ENCODE results near the gene CHAD. TPM values are rescaled to one million over a fixed set of nuclear protein-coding genes. Genes with fewer than 3 reads are reported as not detected.

The CHAD gene
- total RNA-seq, 1 experiment from 2014 or later = not detected

- Mint-ChIP-seq H3K4me3 (ENCODE audit: unreplicated experiment) (no peak overlapping the region), H3K4me1 (ENCODE audit: insufficient read depth, unreplicated experiment) (peaks cover 25% of the 10 kb centered on the region), H3K9me3 (ENCODE audit: unreplicated experiment) (no peaks in the 10 kb centered on the region), H3K27me3 (ENCODE audit: insufficient read depth, unreplicated experiment) (no peaks in the 10 kb centered on the region), H3K27ac (ENCODE audit: low read depth, unreplicated experiment) (no peak overlapping the region), H3K36me3 (ENCODE audit: insufficient read depth, unreplicated experiment) (peaks cover 55% of the 10 kb centered on the region)
- no TSS peak for BruUV-seq (replicated peaks)
- intact Hi-C loops (cut with micrococcal nuclease) = loop anchor here (1.0 to 5.0 kb wide), 5 partner anchors 20 to 361 kb away; partner anchors contain the start of gene SPATA20
- POLR2A ChIA-PET = interaction anchor here (1.0 kb wide), 1 partner anchor 61 kb away, joined by 4 read pairs; no protein-coding TSS in a partner anchor
- no peak for TF ChIP-seq CTCF (IDR thresholded peaks at IDR 0.05; ENCODE audit: unreplicated experiment)
- CTCF ChIA-PET = interaction anchor here (0.6 to 8.1 kb wide), 18 partner anchors 9 to 360 kb away, joined by 3 to 80 read pairs (median 4); partner anchors contain the start of gene LRRC59
- DNase-seq (ENCODE audit: unreplicated experiment) = no peak
These were observed 13.0 kb upstream of the CHAD start for GRCh38 chr17:50481648-50482047.

- TSS peak; percentile 25 for BruUV-seq (replicated peaks)
These were observed 12.3 kb upstream of the CHAD start for GRCh38 chr17:50480854-50481490.

GRCh38 chr17:50480142-50480764 is 11.6 kb upstream of the CHAD start:
- no peak for TF ChIP-seq CTCF (IDR thresholded peaks at IDR 0.05; ENCODE audit: unreplicated experiment)
- H3K36me3 Mint-ChIP-seq (ENCODE audit: insufficient read depth, unreplicated experiment) = peaks cover 45% of the 10 kb centered on the region
- intact Hi-C loops (cut with micrococcal nuclease) = loop anchor here (5.0 kb wide), 1 partner anchor 362 kb away; no protein-coding TSS in a partner anchor
- BruUV-seq (replicated peaks) = no TSS peak
- ChIA-PET POLR2A (interaction anchor here (0.6 to 2.3 kb wide), 13 partner anchors 9 to 228 kb away, joined by 3 to 15 read pairs (median 6); partner anchors contain the start of genes ACSF2, ANKRD40, EME1 and MRPL27), CTCF (interaction anchor here (0.7 to 5.0 kb wide), 18 partner anchors 21 to 279 kb away, joined by 3 to 68 read pairs (median 4); partner anchors contain the start of gene LRRC59)
- peaks cover 25% of the 10 kb centered on the region for H3K4me1 Mint-ChIP-seq (ENCODE audit: insufficient read depth, unreplicated experiment)
- H3K27ac Mint-ChIP-seq (ENCODE audit: low read depth, unreplicated experiment) = no peak overlapping the region
- H3K27me3 Mint-ChIP-seq (ENCODE audit: insufficient read depth, unreplicated experiment) = no peaks in the 10 kb centered on the region
- H3K9me3 Mint-ChIP-seq (ENCODE audit: unreplicated experiment) = no peaks in the 10 kb centered on the region
- peak overlapping the region; percentile 69 for H3K4me3 Mint-ChIP-seq (ENCODE audit: unreplicated experiment)
- no peak for DNase-seq (ENCODE audit: unreplicated experiment)

More at GRCh38 chr17:50480854-50481490, 12.3 kb upstream of the CHAD start:
- no peak for TF ChIP-seq CTCF (IDR thresholded peaks at IDR 0.05; ENCODE audit: unreplicated experiment)
- Mint-ChIP-seq H3K9me3 (ENCODE audit: unreplicated experiment) (no peaks in the 10 kb centered on the region), H3K4me1 (ENCODE audit: insufficient read depth, unreplicated experiment) (peaks cover 25% of the 10 kb centered on the region), H3K27me3 (ENCODE audit: insufficient read depth, unreplicated experiment) (no peaks in the 10 kb centered on the region), H3K36me3 (ENCODE audit: insufficient read depth, unreplicated experiment) (peaks cover 50% of the 10 kb centered on the region), H3K27ac (ENCODE audit: low read depth, unreplicated experiment) (peak overlapping the region; percentile 35), H3K4me3 (ENCODE audit: unreplicated experiment) (no peak overlapping the region)
- ChIA-PET POLR2A (interaction anchor here (1.0 kb wide), 1 partner anchor 62 kb away, joined by 4 read pairs; no protein-coding TSS in a partner anchor), CTCF (interaction anchor here (0.9 to 8.1 kb wide), 5 partner anchors 18 to 214 kb away, joined by 3 to 80 read pairs (median 7); no protein-coding TSS in a partner anchor)
- DNase-seq (ENCODE audit: unreplicated experiment) = no peak
- intact Hi-C loops (cut with micrococcal nuclease) = loop anchor here (5.0 kb wide), 1 partner anchor 361 kb away; no protein-coding TSS in a partner anchor

All from MCF 10A (cell line).